ENCODE data around the gene NCKAP5.

Gene NCKAP5

DNA sequence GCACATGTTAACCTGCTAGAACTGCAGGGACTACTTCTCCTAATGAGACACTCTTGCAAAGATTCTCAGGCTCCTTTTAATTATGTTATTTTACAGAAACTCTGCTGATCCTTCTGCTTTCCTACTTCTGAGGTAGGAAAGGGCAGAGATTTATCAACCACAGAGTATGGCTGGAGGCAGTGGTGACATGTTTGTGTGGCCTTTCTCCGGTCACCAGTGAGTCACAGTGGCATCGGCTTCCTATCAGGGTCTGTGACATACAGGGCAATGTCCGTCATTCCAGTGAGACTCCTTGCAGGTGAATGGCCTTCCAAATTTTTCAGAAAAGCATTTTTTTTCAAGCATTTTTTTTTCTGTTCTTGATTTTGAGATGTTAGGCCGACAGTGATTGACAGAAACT is 717.6 kb downstream of the NCKAP5 start:
- H3K4me1 ChIP-seq (ENCODE audit: control insufficient read depth in 2 of 2, insufficient read depth in 1 of 2, low read depth in 1 of 2, low read length in 2 of 2): no peaks in the 10 kb centered on the region
- no peaks in the 10 kb centered on the region for H3K79me1 ChIP-seq (ENCODE audit: low read depth, low read length)
- H4K91ac ChIP-seq (ENCODE audit: low read depth, low read length, poor library complexity): no peak overlapping the region
- H2AK5ac ChIP-seq (ENCODE audit: low read depth, low read length): no peak overlapping the region
- no peaks in the 10 kb centered on the region for H3K9me3 ChIP-seq (replicated peaks in 1 of 2; ENCODE audit: control insufficient read depth in 2 of 2, insufficient read depth in 1 of 2, low read depth in 1 of 2, low read length in 2 of 2)
- no peaks in the 10 kb centered on the region for H3K27me3 ChIP-seq (ENCODE audit: control insufficient read depth in 3 of 3, insufficient read depth in 3 of 3, low read depth in 1 of 3, low read length in 3 of 3)
- H3K4me3 ChIP-seq (ENCODE audit: low read length in 2 of 2): no peak overlapping the region
- H3K4ac ChIP-seq (ENCODE audit: low read length): no peak overlapping the region
- H2AFZ ChIP-seq (ENCODE audit: low read length): no peak overlapping the region
- H4K8ac ChIP-seq (ENCODE audit: low read depth, low read length): no peak overlapping the region
- no CpG with 5 or more reads among the region's 4 CpGs for WGBS, 2 donors (ENCODE audit: extremely low coverage in 2 of 2, insufficient read length in 2 of 2, insufficient replicate concordance in 1 of 2)
- no peak overlapping the region for H3K27ac ChIP-seq (replicated peaks; ENCODE audit: low read length)
- H2BK12ac ChIP-seq (ENCODE audit: low read length): no peak overlapping the region
- H2BK120ac ChIP-seq (ENCODE audit: low read depth, low read length): no peak overlapping the region
- no peak for DNase-seq (ENCODE audit: low spot score)
- no peak overlapping the region for H3K23ac ChIP-seq (ENCODE audit: low read depth, low read length, poor library complexity)
- H2BK5ac ChIP-seq (ENCODE audit: low read length): no peak overlapping the region
- no peak overlapping the region for H2BK15ac ChIP-seq (ENCODE audit: low read length)
- H3K36me3 ChIP-seq (replicated peaks in 1 of 2; ENCODE audit: control insufficient read depth in 2 of 2, insufficient read depth in 2 of 2, low read length in 2 of 2): peaks cover 0 to 58% of the 10 kb centered on the region in 2 donors
- H3K9ac ChIP-seq (ENCODE audit: low read depth, low read length, poor library complexity): no peak overlapping the region
- H3K4me2 ChIP-seq (ENCODE audit: insufficient read depth, low read length, poor library complexity, severe bottlenecking): no peak overlapping the region
- no peak overlapping the region for H3K18ac ChIP-seq (ENCODE audit: low read length)
- H3K14ac ChIP-seq (ENCODE audit: low read length): no peak overlapping the region

DNA sequence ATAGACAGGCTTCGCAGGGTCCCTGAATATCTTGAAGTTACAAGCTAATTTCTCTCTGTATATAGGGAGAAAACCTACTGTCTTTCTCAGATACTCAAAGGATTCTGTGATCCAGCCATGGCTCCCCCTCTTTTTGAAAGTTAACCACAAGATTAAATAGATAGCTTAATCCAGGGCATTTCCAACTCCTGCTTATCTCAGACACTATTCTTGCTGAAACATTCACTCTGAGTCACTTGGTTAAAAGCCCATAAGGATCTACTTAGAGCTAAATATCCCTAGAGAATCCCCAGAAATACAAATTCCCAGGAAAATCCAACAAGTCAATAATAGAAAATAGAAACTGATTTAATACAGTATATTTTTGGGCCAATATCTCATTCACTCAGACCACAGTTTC is 719.1 kb downstream of the NCKAP5 start:
- H3K27ac ChIP-seq (replicated peaks; ENCODE audit: low read length): no peak overlapping the region
- no peak for DNase-seq (ENCODE audit: low spot score)
- WGBS, 2 donors (ENCODE audit: extremely low coverage in 2 of 2, insufficient read length in 2 of 2, insufficient replicate concordance in 1 of 2): no CpG with 5 or more reads among the region's 1 CpG

DNA sequence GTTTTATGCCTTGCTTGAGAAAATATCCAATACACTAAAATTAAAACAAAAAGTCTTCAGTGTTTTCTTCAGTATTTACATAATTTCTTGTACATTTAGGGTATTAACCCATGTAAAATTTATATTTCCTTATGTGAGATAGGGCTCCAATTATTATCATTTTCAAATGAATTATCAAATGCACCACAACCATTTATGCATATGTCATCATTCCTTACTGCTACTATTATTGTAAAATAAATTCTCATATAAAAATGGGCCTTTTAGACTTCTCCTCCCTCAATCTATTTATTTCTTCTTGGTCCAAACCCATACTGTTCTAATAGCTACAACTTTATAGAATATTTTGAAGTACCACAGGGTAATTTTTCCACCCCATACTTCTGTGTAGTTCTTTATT is 722.9 kb downstream of the NCKAP5 start:
- no peaks in the 10 kb centered on the region for H3K27me3 ChIP-seq (ENCODE audit: control insufficient read depth in 3 of 3, insufficient read depth in 3 of 3, low read depth in 1 of 3, low read length in 3 of 3)
- H3K9ac ChIP-seq (ENCODE audit: low read depth, low read length, poor library complexity): no peak overlapping the region
- no peak overlapping the region for H2BK15ac ChIP-seq (ENCODE audit: low read length)
- no peak overlapping the region for H2AK5ac ChIP-seq (ENCODE audit: low read depth, low read length)
- no peak overlapping the region for H2BK5ac ChIP-seq (ENCODE audit: low read length)
- H3K9me3 ChIP-seq (replicated peaks in 1 of 2; ENCODE audit: control insufficient read depth in 2 of 2, insufficient read depth in 1 of 2, low read depth in 1 of 2, low read length in 2 of 2): peaks cover 0 to 2% of the 10 kb centered on the region in 2 donors
- no peaks in the 10 kb centered on the region for H3K79me1 ChIP-seq (ENCODE audit: low read depth, low read length)
- H2BK12ac ChIP-seq (ENCODE audit: low read length): no peak overlapping the region
- no peak overlapping the region for H3K23ac ChIP-seq (ENCODE audit: low read depth, low read length, poor library complexity)
- H3K27ac ChIP-seq (replicated peaks; ENCODE audit: low read length): no peak overlapping the region
- no peak overlapping the region for H3K4me2 ChIP-seq (ENCODE audit: insufficient read depth, low read length, poor library complexity, severe bottlenecking)
- no peak overlapping the region for H3K4me3 ChIP-seq (ENCODE audit: low read length in 2 of 2)
- H4K91ac ChIP-seq (ENCODE audit: low read depth, low read length, poor library complexity): no peak overlapping the region
- H3K4ac ChIP-seq (ENCODE audit: low read length): no peak overlapping the region
- peaks cover 0 to 32% of the 10 kb centered on the region in 2 donors for H3K36me3 ChIP-seq (replicated peaks in 1 of 2; ENCODE audit: control insufficient read depth in 2 of 2, insufficient read depth in 2 of 2, low read length in 2 of 2)
- H3K14ac ChIP-seq (ENCODE audit: low read length): no peak overlapping the region
- H2AFZ ChIP-seq (ENCODE audit: low read length): no peak overlapping the region
- no peak overlapping the region for H2BK120ac ChIP-seq (ENCODE audit: low read depth, low read length)
- no peak overlapping the region for H3K18ac ChIP-seq (ENCODE audit: low read length)
- DNase-seq (ENCODE audit: low spot score): no peak
- no peak overlapping the region for H4K8ac ChIP-seq (ENCODE audit: low read depth, low read length)
- H3K4me1 ChIP-seq (ENCODE audit: control insufficient read depth in 2 of 2, insufficient read depth in 1 of 2, low read depth in 1 of 2, low read length in 2 of 2): no peaks in the 10 kb centered on the region

More for the DNA sequence above, 719.1 kb downstream of the NCKAP5 start:
- H2BK5ac ChIP-seq (ENCODE audit: low read length): no peak overlapping the region
- H3K4me3 ChIP-seq (ENCODE audit: low read length in 2 of 2): no peak overlapping the region
- no peak overlapping the region for H2BK12ac ChIP-seq (ENCODE audit: low read length)
- H2BK120ac ChIP-seq (ENCODE audit: low read depth, low read length): no peak overlapping the region
- peaks cover 0 to 43% of the 10 kb centered on the region in 2 donors for H3K36me3 ChIP-seq (replicated peaks in 1 of 2; ENCODE audit: control insufficient read depth in 2 of 2, insufficient read depth in 2 of 2, low read length in 2 of 2)
- no peaks in the 10 kb centered on the region for H3K9me3 ChIP-seq (replicated peaks in 1 of 2; ENCODE audit: control insufficient read depth in 2 of 2, insufficient read depth in 1 of 2, low read depth in 1 of 2, low read length in 2 of 2)
- no peak overlapping the region for H2AFZ ChIP-seq (ENCODE audit: low read length)
- H3K4me1 ChIP-seq (ENCODE audit: control insufficient read depth in 2 of 2, insufficient read depth in 1 of 2, low read depth in 1 of 2, low read length in 2 of 2): no peaks in the 10 kb centered on the region
- no peak overlapping the region for H4K8ac ChIP-seq (ENCODE audit: low read depth, low read length)
- no peak overlapping the region for H3K23ac ChIP-seq (ENCODE audit: low read depth, low read length, poor library complexity)
- H3K4ac ChIP-seq (ENCODE audit: low read length): no peak overlapping the region
- no peaks in the 10 kb centered on the region for H3K27me3 ChIP-seq (ENCODE audit: control insufficient read depth in 3 of 3, insufficient read depth in 3 of 3, low read depth in 1 of 3, low read length in 3 of 3)
- no peaks in the 10 kb centered on the region for H3K79me1 ChIP-seq (ENCODE audit: low read depth, low read length)
- H4K91ac ChIP-seq (ENCODE audit: low read depth, low read length, poor library complexity): no peak overlapping the region
- no peak overlapping the region for H2AK5ac ChIP-seq (ENCODE audit: low read depth, low read length)
- no peak overlapping the region for H3K14ac ChIP-seq (ENCODE audit: low read length)
- no peak overlapping the region for H3K18ac ChIP-seq (ENCODE audit: low read length)
- no peak overlapping the region for H3K9ac ChIP-seq (ENCODE audit: low read depth, low read length, poor library complexity)
- no peak overlapping the region for H3K4me2 ChIP-seq (ENCODE audit: insufficient read depth, low read length, poor library complexity, severe bottlenecking)
- no peak overlapping the region for H2BK15ac ChIP-seq (ENCODE audit: low read length)

DNA sequence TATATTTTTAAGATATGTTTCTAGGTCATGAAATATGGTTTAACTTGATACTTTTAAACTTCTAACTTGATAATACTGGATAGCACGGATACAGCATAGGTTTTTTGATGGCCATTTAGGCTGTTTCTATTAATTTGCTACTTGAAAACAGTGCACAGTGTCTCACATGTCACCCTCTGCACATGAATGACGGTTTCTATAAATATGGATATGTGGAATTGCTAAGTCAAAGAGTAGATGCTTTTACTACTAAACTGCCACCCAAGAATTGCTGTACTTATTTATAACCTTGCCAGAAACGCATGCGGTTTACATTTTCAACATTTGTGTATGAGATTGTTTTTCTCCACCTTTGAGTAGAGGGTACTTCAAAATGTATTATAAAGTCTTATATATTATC is 723.7 kb downstream of the NCKAP5 start:
- H3K23ac ChIP-seq (ENCODE audit: low read depth, low read length, poor library complexity): no peak overlapping the region
- no peaks in the 10 kb centered on the region for H3K27me3 ChIP-seq (ENCODE audit: control insufficient read depth in 3 of 3, insufficient read depth in 3 of 3, low read depth in 1 of 3, low read length in 3 of 3)
- peaks cover 0 to 36% of the 10 kb centered on the region in 2 donors for H3K36me3 ChIP-seq (replicated peaks in 1 of 2; ENCODE audit: control insufficient read depth in 2 of 2, insufficient read depth in 2 of 2, low read length in 2 of 2)
- no peak overlapping the region for H2BK120ac ChIP-seq (ENCODE audit: low read depth, low read length)
- H2AK5ac ChIP-seq (ENCODE audit: low read depth, low read length): no peak overlapping the region
- peaks cover 0 to 2% of the 10 kb centered on the region in 2 donors for H3K9me3 ChIP-seq (replicated peaks in 1 of 2; ENCODE audit: control insufficient read depth in 2 of 2, insufficient read depth in 1 of 2, low read depth in 1 of 2, low read length in 2 of 2)
- H3K18ac ChIP-seq (ENCODE audit: low read length): no peak overlapping the region
- H3K79me1 ChIP-seq (ENCODE audit: low read depth, low read length): no peaks in the 10 kb centered on the region
- H2BK5ac ChIP-seq (ENCODE audit: low read length): no peak overlapping the region
- no peak overlapping the region for H4K8ac ChIP-seq (ENCODE audit: low read depth, low read length)
- H3K9ac ChIP-seq (ENCODE audit: low read depth, low read length, poor library complexity): no peak overlapping the region
- no peak overlapping the region for H2BK15ac ChIP-seq (ENCODE audit: low read length)
- no peak overlapping the region for H3K27ac ChIP-seq (replicated peaks; ENCODE audit: low read length)
- no peak overlapping the region for H3K14ac ChIP-seq (ENCODE audit: low read length)
- H3K4me1 ChIP-seq (ENCODE audit: control insufficient read depth in 2 of 2, insufficient read depth in 1 of 2, low read depth in 1 of 2, low read length in 2 of 2): no peaks in the 10 kb centered on the region
- no peak overlapping the region for H3K4me2 ChIP-seq (ENCODE audit: insufficient read depth, low read length, poor library complexity, severe bottlenecking)
- H2BK12ac ChIP-seq (ENCODE audit: low read length): no peak overlapping the region
- H3K4me3 ChIP-seq (ENCODE audit: low read length in 2 of 2): no peak overlapping the region
- no peak overlapping the region for H4K91ac ChIP-seq (ENCODE audit: low read depth, low read length, poor library complexity)
- no peak overlapping the region for H2AFZ ChIP-seq (ENCODE audit: low read length)
- H3K4ac ChIP-seq (ENCODE audit: low read length): no peak overlapping the region
- DNase-seq (ENCODE audit: low spot score): no peak
- no CpG with 5 or more reads among the region's 4 CpGs for WGBS, 2 donors (ENCODE audit: extremely low coverage in 2 of 2, insufficient read length in 2 of 2, insufficient replicate concordance in 1 of 2)
